Measurements from ENCODE around the gene EEPD1. TPM values are rescaled to one million over a fixed set of nuclear protein-coding genes. Genes with fewer than 3 reads are reported as not detected.

Gene EEPD1
- total and polyA plus RNA-seq, 2 donors (not counting 3 experiments of a cell fraction or from before 2014, with no cell fraction given): 0.40 to 0.42 TPM

DNA sequence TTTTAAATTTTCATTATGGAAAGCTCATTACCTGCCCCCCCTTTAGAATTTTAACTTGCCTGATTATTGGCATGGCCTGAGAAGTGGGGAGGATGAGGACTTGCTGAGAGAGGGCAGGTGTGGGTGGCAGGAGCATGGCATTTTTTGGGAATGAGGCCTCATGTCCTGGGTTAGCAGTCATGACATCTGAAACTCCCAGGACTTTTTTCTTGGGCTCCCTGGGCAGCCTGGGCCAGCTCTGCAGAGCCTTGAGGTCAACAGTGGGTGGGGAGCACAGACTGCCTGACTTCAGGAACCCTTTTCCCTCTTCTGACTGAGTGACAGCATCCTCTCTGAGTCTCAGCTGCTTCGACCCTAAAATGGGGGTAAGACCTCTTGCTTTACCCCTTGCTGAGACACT lies 46.3 kb downstream of the EEPD1 start:
- H4K20me1 ChIP-seq (replicated peaks; ENCODE audit: control insufficient read depth, extremely low read depth, insufficient read depth, low read length): no peaks in the 10 kb centered on the region
- no peaks in the 10 kb centered on the region for H3K9me1 ChIP-seq (replicated peaks; ENCODE audit: control insufficient read depth, extremely low read depth, insufficient read depth, low read length)
- H3K4me3 ChIP-seq (replicated peaks in 1 of 3; ENCODE audit: insufficient read depth in 1 of 3, low read depth in 1 of 3, low read length in 3 of 3): no peak overlapping the region
- H3K27ac ChIP-seq (ENCODE audit: insufficient read depth, low read depth, low read length): no peak overlapping the region
- POLR2A ChIA-PET: no interaction called here
- H3K9ac ChIP-seq (replicated peaks; ENCODE audit: extremely low read depth, insufficient read depth, low read length): no peak overlapping the region
- H3K4me1 ChIP-seq (ENCODE audit: control insufficient read depth, extremely low read depth, insufficient read depth, low read length): no peaks in the 10 kb centered on the region
- H3K36me3 ChIP-seq (ENCODE audit: control insufficient read depth in 2 of 2, extremely low read depth in 1 of 2, insufficient read depth in 2 of 2, low read length in 2 of 2): no peaks in the 10 kb centered on the region
- H3K4me2 ChIP-seq (ENCODE audit: insufficient read depth, low read length): no peak overlapping the region
- H3K79me2 ChIP-seq (ENCODE audit: control insufficient read depth, insufficient read depth, low read length): no peaks in the 10 kb centered on the region
- H2AFZ ChIP-seq (ENCODE audit: low read depth, low read length): no peak overlapping the region
- CTCF ChIA-PET: interaction anchor here (0.7 to 1.2 kb wide), 3 partner anchors 12 to 223 kb away, joined by 3 read pairs; no protein-coding TSS in a partner anchor
- no peak for FAIRE-seq
- DNase-seq (ENCODE audit: low read depth, low spot score): no peak
- TF ChIP-seq JUN (IDR thresholded peaks at IDR 0.05; ENCODE audit: borderline replicate concordance, insufficient read depth, insufficient read length, low read depth): no peak
- no peak for TF ChIP-seq POLR2A (IDR thresholded peaks at IDR 0.05; ENCODE audit: low read depth, low read length)
- TF ChIP-seq POLR2AphosphoS5 (IDR thresholded peaks at IDR 0.05; ENCODE audit: insufficient read depth, low read depth, low read length): no peak
- TF ChIP-seq, protein P1, sequence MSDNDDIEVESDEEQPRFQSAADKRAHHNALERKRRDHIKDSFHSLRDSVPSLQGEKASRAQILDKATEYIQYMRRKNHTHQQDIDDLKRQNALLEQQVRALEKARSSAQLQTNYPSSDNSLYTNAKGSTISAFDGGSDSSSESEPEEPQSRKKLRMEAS (IDR thresholded peaks at IDR 0.05; ENCODE audit: insufficient read depth, insufficient read length): no peak
- no peak for TF ChIP-seq EZH2 (IDR thresholded peaks at IDR 0.05; ENCODE audit: borderline replicate concordance, low read depth, low read length, severe bottlenecking)
- TF ChIP-seq MYC (IDR thresholded peaks at IDR 0.05; ENCODE audit: low read depth, low read length): no peak
- TF ChIP-seq, protein P2, sequence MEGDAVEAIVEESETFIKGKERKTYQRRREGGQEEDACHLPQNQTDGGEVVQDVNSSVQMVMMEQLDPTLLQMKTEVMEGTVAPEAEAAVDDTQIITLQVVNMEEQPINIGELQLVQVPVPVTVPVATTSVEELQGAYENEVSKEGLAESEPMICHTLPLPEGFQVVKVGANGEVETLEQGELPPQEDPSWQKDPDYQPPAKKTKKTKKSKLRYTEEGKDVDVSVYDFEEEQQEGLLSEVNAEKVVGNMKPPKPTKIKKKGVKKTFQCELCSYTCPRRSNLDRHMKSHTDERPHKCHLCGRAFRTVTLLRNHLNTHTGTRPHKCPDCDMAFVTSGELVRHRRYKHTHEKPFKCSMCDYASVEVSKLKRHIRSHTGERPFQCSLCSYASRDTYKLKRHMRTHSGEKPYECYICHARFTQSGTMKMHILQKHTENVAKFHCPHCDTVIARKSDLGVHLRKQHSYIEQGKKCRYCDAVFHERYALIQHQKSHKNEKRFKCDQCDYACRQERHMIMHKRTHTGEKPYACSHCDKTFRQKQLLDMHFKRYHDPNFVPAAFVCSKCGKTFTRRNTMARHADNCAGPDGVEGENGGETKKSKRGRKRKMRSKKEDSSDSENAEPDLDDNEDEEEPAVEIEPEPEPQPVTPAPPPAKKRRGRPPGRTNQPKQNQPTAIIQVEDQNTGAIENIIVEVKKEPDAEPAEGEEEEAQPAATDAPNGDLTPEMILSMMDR (IDR thresholded peaks at IDR 0.05; ENCODE audit: extremely low read depth in 1 of 2, insufficient read depth in 1 of 2, low read depth in 1 of 2, low read length in 2 of 2): no peak
- no peak for TF ChIP-seq GATA2 (IDR thresholded peaks at IDR 0.05; ENCODE audit: insufficient read depth, insufficient read length, low read depth, low read length)
- TF ChIP-seq FOS (IDR thresholded peaks at IDR 0.05; ENCODE audit: borderline replicate concordance, insufficient read depth, low read length): no peak
- intact Hi-C loops (cut with micrococcal nuclease): no loop called here
- no TSS peak for BruUV-seq (replicated peaks)
- H3K27me3 ChIP-seq (ENCODE audit: control insufficient read depth in 2 of 2, insufficient read depth in 2 of 2, low read length in 2 of 2): peaks cover 0 to 4% of the 10 kb centered on the region in 2 experiments
- dilution Hi-C loops (cut with MboI; ENCODE audit: extremely low pct_ligation_motif_present, low sequenced_read_pairs): no loop called here
- H3K9me3 ChIP-seq (replicated peaks; ENCODE audit: control insufficient read depth, insufficient read depth, low read length): no peaks in the 10 kb centered on the region
